WERI-Rb-1 (cell line): ENCODE data around the gene PACRG.

Experiments used
- DNase-seq: peaks from one replicate; pipeline ENCODE4 v3.0.0-alpha.2; 2020
- H3K27ac ChIP-seq: fragments of 250-450 bp; sonication (Bioruptor Pico); 2 replicates; pipeline ENCODE4 v1.5.1; 2020; ENCODE audit warnings: mild to moderate bottlenecking, moderate library complexity
- H3K27me3 ChIP-seq: fragments of 250-450 bp; sonication (Bioruptor Pico); 2 replicates; pipeline ENCODE4 v1.5.1; 2021; ENCODE audit warnings: mild to moderate bottlenecking, low read depth, moderate library complexity; ENCODE audit not compliant: insufficient read depth, severe bottlenecking
- H3K36me3 ChIP-seq: fragments of 250-450 bp; sonication (Bioruptor Pico); 2 replicates; pipeline ENCODE4 v1.5.1; 2020; ENCODE audit warnings: mild to moderate bottlenecking, moderate library complexity
- H3K4me3 ChIP-seq: 2 replicates; pipeline ENCODE4 v1.5.1; 2011; ENCODE audit warnings: low read depth, mild to moderate bottlenecking, control low read depth, low read length
- H3K9me3 ChIP-seq: fragments of 250-450 bp; sonication (Bioruptor Pico); 2 replicates; pipeline ENCODE4 v1.5.1; 2021; ENCODE audit warnings: mild to moderate bottlenecking, moderate library complexity; ENCODE audit not compliant: severe bottlenecking
- TF ChIP-seq, protein P1 (sequence below): IDR thresholded peaks from 2 replicates; pipeline ENCODE4 v1.5.1; 2011; ENCODE audit warnings: low read depth, mild to moderate bottlenecking, control low read depth, inconsistent platforms, low read length

PACRG gene

DNA sequence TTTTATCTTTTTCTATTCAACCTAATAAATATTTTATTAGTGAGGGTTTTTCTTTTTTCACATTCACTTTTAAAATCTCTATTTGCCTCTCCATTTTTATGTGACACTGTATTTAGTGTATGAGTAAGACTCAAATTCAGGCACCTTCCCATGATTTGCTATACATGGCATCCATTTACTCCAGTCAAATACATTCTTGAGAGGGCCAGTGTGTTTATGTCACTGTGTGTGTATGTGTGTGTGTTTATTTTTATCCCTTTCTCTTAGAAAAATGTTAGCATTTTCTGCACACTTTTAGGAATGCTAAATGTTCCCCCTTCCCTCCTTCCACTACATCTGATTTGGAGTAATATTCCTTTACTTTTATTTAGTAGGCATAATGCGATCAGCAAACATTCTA, 290.0 kb downstream of the PACRG start:
- TF ChIP-seq, protein P1, sequence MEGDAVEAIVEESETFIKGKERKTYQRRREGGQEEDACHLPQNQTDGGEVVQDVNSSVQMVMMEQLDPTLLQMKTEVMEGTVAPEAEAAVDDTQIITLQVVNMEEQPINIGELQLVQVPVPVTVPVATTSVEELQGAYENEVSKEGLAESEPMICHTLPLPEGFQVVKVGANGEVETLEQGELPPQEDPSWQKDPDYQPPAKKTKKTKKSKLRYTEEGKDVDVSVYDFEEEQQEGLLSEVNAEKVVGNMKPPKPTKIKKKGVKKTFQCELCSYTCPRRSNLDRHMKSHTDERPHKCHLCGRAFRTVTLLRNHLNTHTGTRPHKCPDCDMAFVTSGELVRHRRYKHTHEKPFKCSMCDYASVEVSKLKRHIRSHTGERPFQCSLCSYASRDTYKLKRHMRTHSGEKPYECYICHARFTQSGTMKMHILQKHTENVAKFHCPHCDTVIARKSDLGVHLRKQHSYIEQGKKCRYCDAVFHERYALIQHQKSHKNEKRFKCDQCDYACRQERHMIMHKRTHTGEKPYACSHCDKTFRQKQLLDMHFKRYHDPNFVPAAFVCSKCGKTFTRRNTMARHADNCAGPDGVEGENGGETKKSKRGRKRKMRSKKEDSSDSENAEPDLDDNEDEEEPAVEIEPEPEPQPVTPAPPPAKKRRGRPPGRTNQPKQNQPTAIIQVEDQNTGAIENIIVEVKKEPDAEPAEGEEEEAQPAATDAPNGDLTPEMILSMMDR, result no peak
- H3K27ac ChIP-seq, result no peak overlapping the region
- no peaks in the 10 kb centered on the region for H3K9me3 ChIP-seq
- no peak for DNase-seq
- no peaks in the 10 kb centered on the region for H3K36me3 ChIP-seq
- no peak overlapping the region for H3K4me3 ChIP-seq
- H3K27me3 ChIP-seq, result no peaks in the 10 kb centered on the region

DNA sequence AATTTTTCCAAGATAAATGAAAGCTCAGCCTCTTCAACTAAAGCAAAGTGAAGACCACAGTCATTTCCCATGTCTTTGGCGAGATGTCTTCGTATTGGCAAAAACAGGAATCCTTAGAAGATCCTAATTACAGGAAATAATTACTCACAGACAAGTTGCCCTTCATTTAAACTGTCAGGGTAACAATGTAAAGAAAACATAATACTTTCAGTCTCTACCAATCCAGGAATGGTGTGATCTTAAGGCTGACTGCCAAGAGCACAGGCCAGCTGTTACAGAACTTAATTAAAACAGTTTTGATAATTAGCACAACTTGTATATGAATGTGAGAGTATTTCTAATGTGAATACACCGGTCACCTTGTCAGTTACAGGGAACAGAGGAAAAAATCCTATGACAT, 292.2 kb downstream of the PACRG start:
- DNase-seq, result no peak
- Histone ChIP-seq H3K36me3 (no peaks in the 10 kb centered on the region), H3K27ac (no peak overlapping the region), H3K9me3 (peaks cover 2% of the 10 kb centered on the region), H3K27me3 (no peaks in the 10 kb centered on the region), H3K4me3 (no peak overlapping the region)
- TF ChIP-seq, protein P1, result no peak

DNA sequence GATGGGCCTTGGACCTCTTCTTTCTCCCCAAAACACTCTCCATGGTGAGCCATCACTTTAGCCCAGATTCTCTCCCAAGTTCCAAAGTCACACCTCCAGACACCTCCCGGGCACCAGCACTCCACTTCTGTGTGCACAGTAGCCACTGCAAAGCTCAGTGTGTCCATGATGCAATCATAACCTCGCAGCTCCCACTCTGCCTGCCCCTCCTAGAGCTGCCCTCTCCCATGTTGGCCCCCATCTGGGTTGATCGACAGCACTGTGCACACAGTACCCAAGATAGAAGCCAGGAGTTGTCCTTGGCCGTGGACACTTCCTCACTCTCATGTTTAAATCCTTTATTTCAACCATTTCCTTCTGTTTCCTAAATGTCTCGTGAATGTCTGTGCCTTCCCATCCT, 293.3 kb downstream of the PACRG start:
- H3K27me3 ChIP-seq, result no peaks in the 10 kb centered on the region
- H3K27ac ChIP-seq, result no peak overlapping the region
- TF ChIP-seq, protein P1, result no peak
- no peak for DNase-seq
- peaks cover 2% of the 10 kb centered on the region for H3K9me3 ChIP-seq
- H3K36me3 ChIP-seq, result no peaks in the 10 kb centered on the region
- no peak overlapping the region for H3K4me3 ChIP-seq

- Histone ChIP-seq H3K36me3 (no peaks in the 10 kb centered on the region), H3K9me3 (peaks cover 2% of the 10 kb centered on the region), H3K4me3 (no peak overlapping the region), H3K27ac (no peak overlapping the region), H3K27me3 (no peaks in the 10 kb centered on the region)
- TF ChIP-seq, protein P1, result no peak
- no peak for DNase-seq
Measured at GRCh38 chr6:163023700-163024099, 295.9 kb downstream of the PACRG start.

GRCh38 chr6:163026893-163027292, 299.1 kb downstream of the PACRG start:
- Histone ChIP-seq H3K4me3 (no peak overlapping the region), H3K27ac (no peak overlapping the region), H3K36me3 (no peaks in the 10 kb centered on the region), H3K27me3 (no peaks in the 10 kb centered on the region), H3K9me3 (peaks cover 6% of the 10 kb centered on the region)
- TF ChIP-seq, protein P1, result no peak
- no peak for DNase-seq

DNA sequence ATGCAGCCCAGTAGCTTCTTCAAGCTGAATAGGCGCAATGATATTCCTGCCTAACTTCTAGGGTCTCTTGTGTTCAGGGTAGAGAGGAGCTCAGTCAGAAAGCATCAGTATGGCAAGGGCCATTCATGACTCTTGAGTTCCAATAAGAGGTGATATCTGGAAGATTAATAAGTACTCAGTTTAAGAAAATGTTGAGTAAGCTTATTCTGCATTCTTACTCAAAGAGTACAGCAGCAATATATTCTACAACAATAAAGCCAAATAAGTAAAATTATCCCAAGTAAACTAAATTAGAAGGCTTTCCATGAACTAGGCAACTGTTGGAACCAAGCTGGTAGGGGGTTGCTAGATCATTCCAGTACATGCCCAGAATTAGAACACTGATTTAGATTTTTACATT, 303.2 kb downstream of the PACRG start:
- H3K36me3 ChIP-seq, result no peaks in the 10 kb centered on the region

More for the DNA sequence above, 303.2 kb downstream of the PACRG start:
- no peak for DNase-seq
- peaks cover 3% of the 10 kb centered on the region for H3K9me3 ChIP-seq
- TF ChIP-seq, protein P1, result no peak
- no peak overlapping the region for H3K27ac ChIP-seq
- H3K4me3 ChIP-seq, result no peak overlapping the region
- no peaks in the 10 kb centered on the region for H3K27me3 ChIP-seq
